HepG2 (cell line): ENCODE results near the gene TMEM14B. TPM values are rescaled to one million over a fixed set of nuclear protein-coding genes. Genes with fewer than 3 reads are reported as not detected.
A peak's percentile ranks its signal among the peaks of the same experiment; 100 is the strongest.

Source experiments
- CHD4 ChIP-seq: fragments of 200-600 bp; sonication (generic); IDR thresholded peaks from 2 replicates; pipeline ENCODE4 v1.7.0; 2017; ENCODE audit warnings: mild to moderate bottlenecking, low read length, borderline replicate concordance
- FOXP1 ChIP-seq, 2 experiments: fragments of 450-650 bp in 1 of 2; IDR thresholded peaks; 2 replicates each; pipeline ENCODE4 v1.6.1; 2017 to 2018; ENCODE audit warnings: antibody characterized with exemption in 1 of 2
- HNF4G ChIP-seq, 2 experiments: sonication (generic) in 1 of 2; formaldehyde crosslinking in 1 of 2; IDR thresholded peaks; 2 replicates each; pipeline versions ENCODE4 v1.4.0 to v1.6.1; 2011 to 2020; ENCODE audit warnings: borderline replicate concordance in 2 of 2, low read depth in 2 of 2, mild to moderate bottlenecking in 2 of 2, low read length in 1 of 2, missing genetic modification reagents in 1 of 2, moderate library complexity in 1 of 2
- JDP2 ChIP-seq: sonication (generic); formaldehyde crosslinking; IDR thresholded peaks from 2 replicates; pipeline ENCODE4 v1.8.1; 2022; ENCODE audit warnings: missing genetic modification reagents, borderline replicate concordance
- JUN ChIP-seq: sonication (generic); formaldehyde crosslinking; IDR thresholded peaks from 2 replicates; pipeline ENCODE4 v1.4.0; 2020; ENCODE audit warnings: mild to moderate bottlenecking, missing genetic modification reagents
- MBD4 ChIP-seq: IDR thresholded peaks from 2 replicates; pipeline ENCODE4 v1.6.1; 2012; ENCODE audit warnings: low read length, inconsistent platforms, borderline replicate concordance
- MED13 ChIP-seq: sonication (generic); formaldehyde crosslinking; IDR thresholded peaks from 2 replicates; pipeline ENCODE4 v1.5.0; 2020; ENCODE audit warnings: missing genetic modification reagents
- MTA1 ChIP-seq: sonication (generic); formaldehyde crosslinking; IDR thresholded peaks from 2 replicates; pipeline ENCODE4 v1.4.0; 2020; ENCODE audit warnings: missing genetic modification reagents, mild to moderate bottlenecking, borderline replicate concordance
- PAWR ChIP-seq: sonication (generic); formaldehyde crosslinking; IDR thresholded peaks from 2 replicates; pipeline ENCODE4 v1.4.0; 2020; ENCODE audit warnings: missing genetic modification reagents, mild to moderate bottlenecking, borderline replicate concordance
- RBAK ChIP-seq: sonication (generic); formaldehyde crosslinking; IDR thresholded peaks from 2 replicates; pipeline ENCODE4 v1.5.1; 2020; ENCODE audit warnings: mild to moderate bottlenecking, missing genetic modification reagents
- SMARCE1 ChIP-seq: fragments of 450-650 bp; IDR thresholded peaks from 2 replicates; pipeline ENCODE4 v1.6.1; 2017; ENCODE audit warnings: borderline replicate concordance
- TCF12 ChIP-seq, 2 experiments: fragments of 450-650 bp in 1 of 2; sonication (generic) in 1 of 2; formaldehyde crosslinking in 1 of 2; IDR thresholded peaks; 2 replicates each; pipeline versions ENCODE4 v1.6.1 to v1.8.0; 2017 to 2022; ENCODE audit warnings: antibody characterized with exemption in 1 of 2, mild to moderate bottlenecking in 1 of 2, missing genetic modification reagents in 1 of 2, moderate library complexity in 1 of 2
- ZFP41 ChIP-seq: sonication (generic); formaldehyde crosslinking; IDR thresholded peaks from 2 replicates; pipeline ENCODE4 v1.4.0; 2020; ENCODE audit warnings: mild to moderate bottlenecking, missing genetic modification reagents, borderline replicate concordance
- ZKSCAN5 ChIP-seq: sonication (generic); formaldehyde crosslinking; IDR thresholded peaks from 2 replicates; pipeline ENCODE4 v1.5.1; 2020; ENCODE audit warnings: mild to moderate bottlenecking, missing genetic modification reagents
- ZNF33A ChIP-seq: sonication (generic); formaldehyde crosslinking; IDR thresholded peaks from 2 replicates; pipeline ENCODE4 v1.5.1; 2020; ENCODE audit warnings: missing genetic modification reagents, mild to moderate bottlenecking, moderate library complexity, borderline replicate concordance
- ZNF709 ChIP-seq: sonication (generic); formaldehyde crosslinking; IDR thresholded peaks from 2 replicates; pipeline ENCODE4 v1.5.0; 2020; ENCODE audit warnings: mild to moderate bottlenecking, missing genetic modification reagents
- polyA plus RNA-seq, 8 experiments: library from polyadenylated mRNA; depleted of rRNA in 3 of 8; stranded (reverse) in 7 of 8; unstranded in 1 of 8; fragments of >200 nt; fragmentation: Illumina TruSeq in 4 of 8; extraction: Trizol in 4 of 8; gene quantifications; 2 replicates each; pipeline versions ENCODE4 v1.2.1 to v1.2.3, GENCODE V29; 2011 to 2016; ENCODE audit warnings: low read depth in 4 of 8, missing spikeins in 1 of 8, mixed read lengths in 1 of 8; ENCODE audit not compliant: insufficient read depth in 1 of 8
- total RNA-seq, 5 experiments: library from RNA; depleted of rRNA; stranded (reverse); fragments of >200 nt; fragmentation: Illumina TruSeq; extraction: Trizol; gene quantifications; 2 replicates each; pipeline ENCODE4 v1.2.3, GENCODE V29; 2016; ENCODE audit warnings: low read depth in 1 of 5
- TF ChIP-seq, protein P1 (sequence below): sonication (generic); formaldehyde crosslinking; IDR thresholded peaks from 2 replicates; pipeline ENCODE4 v1.9.0; 2021; ENCODE audit warnings: missing genetic modification reagents, borderline replicate concordance
- TF ChIP-seq, protein P2 (sequence below): sonication (generic); formaldehyde crosslinking; IDR thresholded peaks from 2 replicates; pipeline ENCODE4 v1.4.0; 2020; ENCODE audit warnings: missing genetic modification reagents, borderline replicate concordance
- TF ChIP-seq, protein P3 (sequence below): sonication (generic); formaldehyde crosslinking; IDR thresholded peaks from 2 replicates; pipeline ENCODE4 v1.4.0; 2020; ENCODE audit warnings: missing genetic modification reagents

The TMEM14B gene
- total and polyA plus RNA-seq, 2 of the 13 experiments (the other 11 are each of a cell fraction or from before 2014, with no cell fraction given): 133 to 200 TPM

DNA sequence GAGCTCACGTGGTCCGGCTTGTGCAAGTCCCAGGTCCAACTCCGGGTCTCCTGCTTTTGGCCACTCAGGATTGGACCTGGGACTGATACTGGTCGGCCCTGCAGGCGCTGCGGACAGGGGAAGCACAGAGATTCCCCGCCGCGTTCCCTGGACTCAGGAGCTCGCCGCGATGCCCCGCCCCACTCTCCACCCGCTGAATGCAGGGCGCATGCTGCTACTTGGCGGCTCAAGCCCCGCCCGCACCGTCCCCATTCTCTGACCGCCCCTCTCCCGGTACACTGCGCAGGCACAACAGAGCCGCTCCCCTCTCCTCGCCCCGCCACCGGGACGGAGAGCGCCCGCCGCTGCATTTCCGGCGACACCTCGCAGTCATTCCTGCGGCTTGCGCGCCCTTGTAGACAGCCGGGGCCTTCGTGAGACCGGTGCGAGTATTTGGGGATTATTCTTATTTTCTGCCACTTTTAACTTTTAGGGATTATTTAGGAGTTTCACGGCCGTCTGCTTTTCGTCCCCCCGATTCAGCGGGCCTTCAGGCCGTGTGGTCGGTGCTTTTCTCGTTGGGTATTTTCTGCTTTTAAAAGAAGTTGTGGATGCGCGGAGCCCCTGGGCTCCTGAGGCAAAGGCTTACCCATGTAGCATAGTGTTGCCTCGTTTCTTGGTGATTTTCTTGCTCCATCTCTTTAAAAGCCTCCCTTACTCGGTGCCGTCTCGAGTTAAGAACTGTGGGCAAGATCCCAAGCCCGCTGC lies 24.6 kb upstream of the TMEM14B start, which contains the start of gene TMEM14C (continued):
- TF ChIP-seq, protein P1, sequence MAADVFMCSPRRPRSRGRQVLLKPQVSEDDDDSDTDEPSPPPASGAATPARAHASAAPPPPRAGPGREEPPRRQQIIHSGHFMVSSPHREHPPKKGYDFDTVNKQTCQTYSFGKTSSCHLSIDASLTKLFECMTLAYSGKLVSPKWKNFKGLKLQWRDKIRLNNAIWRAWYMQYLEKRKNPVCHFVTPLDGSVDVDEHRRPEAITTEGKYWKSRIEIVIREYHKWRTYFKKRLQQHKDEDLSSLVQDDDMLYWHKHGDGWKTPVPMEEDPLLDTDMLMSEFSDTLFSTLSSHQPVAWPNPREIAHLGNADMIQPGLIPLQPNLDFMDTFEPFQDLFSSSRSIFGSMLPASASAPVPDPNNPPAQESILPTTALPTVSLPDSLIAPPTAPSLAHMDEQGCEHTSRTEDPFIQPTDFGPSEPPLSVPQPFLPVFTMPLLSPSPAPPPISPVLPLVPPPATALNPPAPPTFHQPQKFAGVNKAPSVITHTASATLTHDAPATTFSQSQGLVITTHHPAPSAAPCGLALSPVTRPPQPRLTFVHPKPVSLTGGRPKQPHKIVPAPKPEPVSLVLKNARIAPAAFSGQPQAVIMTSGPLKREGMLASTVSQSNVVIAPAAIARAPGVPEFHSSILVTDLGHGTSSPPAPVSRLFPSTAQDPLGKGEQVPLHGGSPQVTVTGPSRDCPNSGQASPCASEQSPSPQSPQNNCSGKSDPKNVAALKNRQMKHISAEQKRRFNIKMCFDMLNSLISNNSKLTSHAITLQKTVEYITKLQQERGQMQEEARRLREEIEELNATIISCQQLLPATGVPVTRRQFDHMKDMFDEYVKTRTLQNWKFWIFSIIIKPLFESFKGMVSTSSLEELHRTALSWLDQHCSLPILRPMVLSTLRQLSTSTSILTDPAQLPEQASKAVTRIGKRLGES: no peak; the same call in 1 of the 2 replicates
- TF ChIP-seq MBD4 (no peak), CHD4 (no peak), ZKSCAN5 (CRISPR knock-in tag) (0 out of 2 replicates have a peak, but pooled peaks have one; percentile 57), TCF12 (IDR thresholded peaks at IDR 0.05) (no peak), TCF12 (CRISPR knock-in tag; IDR thresholded peaks at IDR 0.05) (no peak), JUN (CRISPR knock-in tag) (peak; percentile 89; the same call in 1 of the 2 replicates), MTA1 (peak; percentile 97), ZNF33A (CRISPR knock-in tag) (no peak), SMARCE1 (no peak), PAWR (CRISPR knock-in tag) (peak; percentile 98; the same call in 1 of the 2 replicates), MED13 (CRISPR knock-in tag) (peak; percentile 65), ZNF709 (CRISPR knock-in tag) (peak; percentile 94), FOXP1 (IDR thresholded peaks at IDR 0.05) (no peak), FOXP1 (CRISPR knock-in tag; IDR thresholded peaks at IDR 0.05) (peak; percentile 56), RBAK (CRISPR knock-in tag) (peak; percentile 62; the same call in 1 of the 2 replicates), ZFP41 (peak; percentile 33; the same call in 1 of the 2 replicates), HNF4G (IDR thresholded peaks at IDR 0.05; ENCODE audit: borderline replicate concordance, low read depth, low read length) (no peak; the same call in 1 of the 2 replicates), HNF4G (CRISPR knock-in tag; IDR thresholded peaks at IDR 0.05; ENCODE audit: borderline replicate concordance, low read depth) (no peak; the same call in 1 of the 2 replicates), JDP2 (no peak; the same call in 1 of the 2 replicates)
- TF ChIP-seq, protein P2, sequence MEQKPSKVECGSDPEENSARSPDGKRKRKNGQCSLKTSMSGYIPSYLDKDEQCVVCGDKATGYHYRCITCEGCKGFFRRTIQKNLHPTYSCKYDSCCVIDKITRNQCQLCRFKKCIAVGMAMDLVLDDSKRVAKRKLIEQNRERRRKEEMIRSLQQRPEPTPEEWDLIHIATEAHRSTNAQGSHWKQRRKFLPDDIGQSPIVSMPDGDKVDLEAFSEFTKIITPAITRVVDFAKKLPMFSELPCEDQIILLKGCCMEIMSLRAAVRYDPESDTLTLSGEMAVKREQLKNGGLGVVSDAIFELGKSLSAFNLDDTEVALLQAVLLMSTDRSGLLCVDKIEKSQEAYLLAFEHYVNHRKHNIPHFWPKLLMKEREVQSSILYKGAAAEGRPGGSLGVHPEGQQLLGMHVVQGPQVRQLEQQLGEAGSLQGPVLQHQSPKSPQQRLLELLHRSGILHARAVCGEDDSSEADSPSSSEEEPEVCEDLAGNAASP (CRISPR knock-in tag): peak; percentile 69; the same call in 1 of the 2 replicates
- TF ChIP-seq, protein P3, sequence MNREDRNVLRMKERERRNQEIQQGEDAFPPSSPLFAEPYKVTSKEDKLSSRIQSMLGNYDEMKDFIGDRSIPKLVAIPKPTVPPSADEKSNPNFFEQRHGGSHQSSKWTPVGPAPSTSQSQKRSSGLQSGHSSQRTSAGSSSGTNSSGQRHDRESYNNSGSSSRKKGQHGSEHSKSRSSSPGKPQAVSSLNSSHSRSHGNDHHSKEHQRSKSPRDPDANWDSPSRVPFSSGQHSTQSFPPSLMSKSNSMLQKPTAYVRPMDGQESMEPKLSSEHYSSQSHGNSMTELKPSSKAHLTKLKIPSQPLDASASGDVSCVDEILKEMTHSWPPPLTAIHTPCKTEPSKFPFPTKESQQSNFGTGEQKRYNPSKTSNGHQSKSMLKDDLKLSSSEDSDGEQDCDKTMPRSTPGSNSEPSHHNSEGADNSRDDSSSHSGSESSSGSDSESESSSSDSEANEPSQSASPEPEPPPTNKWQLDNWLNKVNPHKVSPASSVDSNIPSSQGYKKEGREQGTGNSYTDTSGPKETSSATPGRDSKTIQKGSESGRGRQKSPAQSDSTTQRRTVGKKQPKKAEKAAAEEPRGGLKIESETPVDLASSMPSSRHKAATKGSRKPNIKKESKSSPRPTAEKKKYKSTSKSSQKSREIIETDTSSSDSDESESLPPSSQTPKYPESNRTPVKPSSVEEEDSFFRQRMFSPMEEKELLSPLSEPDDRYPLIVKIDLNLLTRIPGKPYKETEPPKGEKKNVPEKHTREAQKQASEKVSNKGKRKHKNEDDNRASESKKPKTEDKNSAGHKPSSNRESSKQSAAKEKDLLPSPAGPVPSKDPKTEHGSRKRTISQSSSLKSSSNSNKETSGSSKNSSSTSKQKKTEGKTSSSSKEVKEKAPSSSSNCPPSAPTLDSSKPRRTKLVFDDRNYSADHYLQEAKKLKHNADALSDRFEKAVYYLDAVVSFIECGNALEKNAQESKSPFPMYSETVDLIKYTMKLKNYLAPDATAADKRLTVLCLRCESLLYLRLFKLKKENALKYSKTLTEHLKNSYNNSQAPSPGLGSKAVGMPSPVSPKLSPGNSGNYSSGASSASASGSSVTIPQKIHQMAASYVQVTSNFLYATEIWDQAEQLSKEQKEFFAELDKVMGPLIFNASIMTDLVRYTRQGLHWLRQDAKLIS (CRISPR knock-in tag): no peak
